SK-N-SH treated with all-trans-retinoic acid at 6 μM for 48 hours (cell line): ENCODE measurements around the gene MTOR.

Source experiments
- ATAC-seq: fragments of 200-7000 bp; cut with Tn5 transposase; 3 replicates; pipeline ENCODE4 v1.9.1; 2020; ENCODE audit warnings: mild to moderate bottlenecking, moderate library complexity
- ARNTL ChIP-seq: fragments of 450-650 bp; formaldehyde crosslinking; IDR thresholded peaks from 2 replicates; pipeline ENCODE4 v1.5.0; 2020; ENCODE audit warnings: low read depth, mild to moderate bottlenecking, moderate library complexity, borderline replicate concordance
- BACH2 ChIP-seq: fragments of 250-450 bp; sonication (Bioruptor Pico); IDR thresholded peaks from 2 replicates; pipeline ENCODE4 v1.9.0; 2021; ENCODE audit warnings: mild to moderate bottlenecking, borderline replicate concordance
- CSDC2 ChIP-seq: fragments of 250-450 bp; sonication (Bioruptor Pico); IDR thresholded peaks from 2 replicates; pipeline ENCODE4 v1.5.0; 2020; ENCODE audit warnings: mild to moderate bottlenecking, moderate library complexity
- CSRNP3 ChIP-seq: fragments of 250-450 bp; sonication (Bioruptor Pico); IDR thresholded peaks from 2 replicates; pipeline ENCODE4 v1.5.1; 2021; ENCODE audit warnings: mild to moderate bottlenecking, moderate library complexity
- ESRRG ChIP-seq: fragments of 250-450 bp; sonication (Bioruptor Pico); IDR thresholded peaks from 2 replicates; pipeline ENCODE4 v1.6.1; 2021; ENCODE audit warnings: mild to moderate bottlenecking
- GLIS3 ChIP-seq: fragments of 250-450 bp; sonication (Bioruptor Pico); IDR thresholded peaks from 2 replicates; pipeline ENCODE4 v1.5.0; 2020; ENCODE audit warnings: mild to moderate bottlenecking, moderate library complexity
- ISL1 ChIP-seq: fragments of 250-450 bp; sonication (Bioruptor Pico); IDR thresholded peaks from 2 replicates; pipeline ENCODE4 v2.1.2; 2022; ENCODE audit warnings: mild to moderate bottlenecking, moderate library complexity
- OSR1 ChIP-seq: fragments of 250-450 bp; sonication (Bioruptor Pico); IDR thresholded peaks from 2 replicates; pipeline ENCODE4 v1.8.0; 2022; ENCODE audit warnings: moderate library complexity, mild to moderate bottlenecking, inconsistent platforms
- PATZ1 ChIP-seq: fragments of 250-450 bp; sonication (Bioruptor Pico); IDR thresholded peaks from 2 replicates; pipeline ENCODE4 v1.8.0; 2020; ENCODE audit warnings: mild to moderate bottlenecking, moderate library complexity, borderline replicate concordance
- POU6F1 ChIP-seq: fragments of 250-450 bp; sonication (Bioruptor Pico); IDR thresholded peaks from 2 replicates; pipeline ENCODE4 v1.8.0; 2021; ENCODE audit warnings: low read depth, mild to moderate bottlenecking, moderate library complexity, borderline replicate concordance
- PPARA ChIP-seq: fragments of 250-450 bp; sonication (Bioruptor Pico); IDR thresholded peaks from 2 replicates; pipeline ENCODE4 v1.5.0; 2020; ENCODE audit warnings: mild to moderate bottlenecking, borderline replicate concordance
- RARB ChIP-seq: fragments of 250-450 bp; sonication (Bioruptor Pico); IDR thresholded peaks from 2 replicates; pipeline ENCODE4 v1.8.0; 2021; ENCODE audit warnings: mild to moderate bottlenecking, moderate library complexity
- TCF4 ChIP-seq: fragments of 250-450 bp; sonication (Bioruptor Pico); IDR thresholded peaks from 2 replicates; pipeline ENCODE4 v1.8.0; 2021; ENCODE audit warnings: mild to moderate bottlenecking, moderate library complexity, borderline replicate concordance
- TOX ChIP-seq: fragments of 250-450 bp; sonication (Bioruptor Pico); IDR thresholded peaks from 2 replicates; pipeline ENCODE4 v1.8.0; 2021; ENCODE audit warnings: mild to moderate bottlenecking, moderate library complexity, borderline replicate concordance
- TSHZ2 ChIP-seq: fragments of 250-450 bp; sonication (Bioruptor Pico); IDR thresholded peaks from 2 replicates; pipeline ENCODE4 v1.5.0; 2020; ENCODE audit warnings: mild to moderate bottlenecking, moderate library complexity
- ZC3H10 ChIP-seq: fragments of 250-450 bp; sonication (Bioruptor Pico); IDR thresholded peaks from 2 replicates; pipeline ENCODE4 v1.5.1; 2021; ENCODE audit warnings: mild to moderate bottlenecking, moderate library complexity
- ZFP3 ChIP-seq: fragments of 250-450 bp; sonication (Bioruptor Pico); IDR thresholded peaks from 2 replicates; pipeline ENCODE4 v1.5.0; 2020; ENCODE audit warnings: mild to moderate bottlenecking, moderate library complexity
- ZFP30 ChIP-seq: fragments of 450-650 bp; formaldehyde crosslinking; IDR thresholded peaks from 2 replicates; pipeline ENCODE4 v1.5.0; 2022; ENCODE audit warnings: mild to moderate bottlenecking, moderate library complexity
- ZNF565 ChIP-seq: fragments of 450-650 bp; formaldehyde crosslinking; conservative IDR thresholded peaks from 2 replicates; pipeline ENCODE4 v1.5.0; 2020; ENCODE audit warnings: low read depth, mild to moderate bottlenecking, moderate library complexity
- ZNF70 ChIP-seq: fragments of 450-650 bp; formaldehyde crosslinking; IDR thresholded peaks from 2 replicates; pipeline ENCODE4 v1.5.0; 2020; ENCODE audit warnings: mild to moderate bottlenecking, moderate library complexity
- ZNF8 ChIP-seq: fragments of 450-650 bp; formaldehyde crosslinking; IDR thresholded peaks from 2 replicates; pipeline ENCODE4 v1.5.0; 2020; ENCODE audit warnings: mild to moderate bottlenecking, moderate library complexity

Gene MTOR

GRCh38 chr1:11114966-11115365 lies 147.4 kb downstream of the MTOR start:
- ATAC-seq, result no peak

GRCh38 chr1:11109047-11109760 lies 153.1 kb downstream of the MTOR start:
- no peak for ATAC-seq
- TF ChIP-seq CSDC2 (CRISPR knock-in tag) (no peak), CSRNP3 (CRISPR knock-in tag) (no peak), BACH2 (CRISPR knock-in tag) (no peak), ZNF565 (CRISPR knock-in tag) (no peak), ARNTL (CRISPR knock-in tag) (no peak), ISL1 (no peak), ZNF8 (no peak), ESRRG (CRISPR knock-in tag) (no peak), ZFP30 (CRISPR knock-in tag) (no peak), TOX (CRISPR knock-in tag) (no peak)

More at GRCh38 chr1:11114966-11115365, 147.4 kb downstream of the MTOR start:
- TF ChIP-seq ZNF8 (no peak), TSHZ2 (CRISPR knock-in tag) (no peak), CSRNP3 (CRISPR knock-in tag) (no peak), ZNF70 (CRISPR knock-in tag) (no peak), ZFP3 (CRISPR knock-in tag) (no peak), ZNF565 (CRISPR knock-in tag) (no peak), GLIS3 (CRISPR knock-in tag) (no peak), PATZ1 (CRISPR knock-in tag) (no peak), ZC3H10 (CRISPR knock-in tag) (no peak), BACH2 (CRISPR knock-in tag) (no peak), ZFP30 (CRISPR knock-in tag) (no peak), PPARA (no peak), TCF4 (CRISPR knock-in tag) (no peak), OSR1 (no peak), POU6F1 (CRISPR knock-in tag) (no peak), RARB (no peak), CSDC2 (CRISPR knock-in tag) (no peak), ARNTL (CRISPR knock-in tag) (no peak), ISL1 (no peak)
